Measurements from ENCODE around the gene RPL11.

Gene RPL11

GRCh38 chr1:23691499-23692307 lies at the start of gene RPL11:
Gene RPL11, plus strand, starts transcription at chr1:23691806. Its CDS starts 18 bp downstream, at chr1:23691824.
- in situ Hi-C loops (cut with HindIII; ENCODE audit: low sequenced_read_pairs): no loop called here
- peak; percentile 96 for DNase-seq (ENCODE audit: low read depth, low spot score)
- TF ChIP-seq CTCF (IDR thresholded peaks at IDR 0.05; ENCODE audit: low read depth, low read length): peak; percentile 82
- H3K4me3 ChIP-seq (ENCODE audit: low read depth, low read length): peak within 1 kb of the TSS; percentile 95

- no peak for TF ChIP-seq CTCF (IDR thresholded peaks at IDR 0.05; ENCODE audit: low read depth, low read length)
- no peak for DNase-seq (ENCODE audit: low read depth, low spot score)
- in situ Hi-C loops (cut with HindIII; ENCODE audit: low sequenced_read_pairs): no loop called here
- no peak overlapping the region for H3K4me3 ChIP-seq (ENCODE audit: low read depth, low read length)
Measured at GRCh38 chr1:23643736-23644554, 47.7 kb upstream of the RPL11 start.

- TF ChIP-seq CTCF (IDR thresholded peaks at IDR 0.05; ENCODE audit: low read depth, low read length): no peak
- H3K4me3 ChIP-seq (ENCODE audit: low read depth, low read length): no peak overlapping the region
- in situ Hi-C loops (cut with HindIII; ENCODE audit: low sequenced_read_pairs): no loop called here
- no peak for DNase-seq (ENCODE audit: low read depth, low spot score)
Measured at GRCh38 chr1:23644555-23644866, 47.1 kb upstream of the RPL11 start.

- no peak for TF ChIP-seq CTCF (IDR thresholded peaks at IDR 0.05; ENCODE audit: low read depth, low read length)
- no peak overlapping the region for H3K4me3 ChIP-seq (ENCODE audit: low read depth, low read length)
- in situ Hi-C loops (cut with HindIII; ENCODE audit: low sequenced_read_pairs): no loop called here
- no peak for DNase-seq (ENCODE audit: low read depth, low spot score)
Measured at GRCh38 chr1:23645338-23645737, 46.3 kb upstream of the RPL11 start.

GRCh38 chr1:23646091-23646490 lies 45.5 kb upstream of the RPL11 start:
- no peak for TF ChIP-seq CTCF (IDR thresholded peaks at IDR 0.05; ENCODE audit: low read depth, low read length)
- in situ Hi-C loops (cut with HindIII; ENCODE audit: low sequenced_read_pairs): no loop called here
- no peak for DNase-seq (ENCODE audit: low read depth, low spot score)

GRCh38 chr1:23646541-23646940 lies 45.1 kb upstream of the RPL11 start:
- in situ Hi-C loops (cut with HindIII; ENCODE audit: low sequenced_read_pairs): no loop called here
- TF ChIP-seq CTCF (IDR thresholded peaks at IDR 0.05; ENCODE audit: low read depth, low read length): no peak
- no peak for DNase-seq (ENCODE audit: low read depth, low spot score)
- H3K4me3 ChIP-seq (ENCODE audit: low read depth, low read length): no peak overlapping the region

More at GRCh38 chr1:23646091-23646490, 45.5 kb upstream of the RPL11 start:
- no peak overlapping the region for H3K4me3 ChIP-seq (ENCODE audit: low read depth, low read length)
